Hematopoietic multipotent progenitor cell treated with erythropoietin and hydrocortisone succinate and interleukin-3 and kit ligand, for 4 days (in vitro differentiated cells): Measurements from ENCODE around the gene SPP1.
A peak's percentile ranks its signal among the peaks of the same experiment; 100 is the strongest.

Experiments used
- DNase-seq: peaks from one replicate; pipeline ENCODE4 v3.0.0-alpha.2; 2015

Gene SPP1

DNA sequence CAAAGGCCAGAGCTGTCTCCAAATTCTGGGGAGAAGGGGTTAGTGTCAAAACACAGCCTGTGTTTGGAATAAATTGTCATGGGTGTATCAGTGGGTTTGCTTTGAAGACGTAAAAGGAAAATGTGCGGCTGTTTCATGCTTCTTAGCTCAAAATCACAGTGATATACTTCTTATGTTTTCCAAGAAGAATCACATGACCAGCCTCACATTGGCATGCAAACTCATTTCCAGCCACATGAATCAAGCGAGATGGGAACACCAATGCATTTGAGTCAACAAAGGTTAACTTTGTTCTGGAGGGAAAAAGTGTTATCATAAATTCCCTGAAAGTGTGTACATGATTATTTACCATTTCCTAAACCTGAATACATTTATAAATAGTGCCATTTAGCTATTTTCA lies 19.0 kb upstream of the SPP1 start:
- DNase-seq: no peak

DNA sequence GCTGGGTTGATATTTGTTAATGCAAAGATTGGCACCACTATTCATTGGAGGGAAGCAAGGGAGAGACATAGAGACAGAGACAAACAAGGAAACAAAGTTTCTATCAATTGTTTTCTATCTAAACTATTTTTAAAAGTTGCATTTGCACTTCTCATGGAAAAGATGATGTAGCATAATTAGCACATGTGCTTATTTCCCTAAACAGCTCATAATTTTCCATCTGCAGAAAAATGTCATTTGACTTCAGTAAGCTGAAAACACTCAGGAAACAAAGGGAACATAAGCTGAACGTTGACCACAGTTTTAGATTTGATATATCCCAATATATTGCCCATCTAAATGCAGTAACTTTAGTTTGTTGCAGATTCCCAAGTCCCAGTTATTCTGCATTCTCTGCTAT lies 18.5 kb upstream of the SPP1 start:
- DNase-seq: no peak

DNA sequence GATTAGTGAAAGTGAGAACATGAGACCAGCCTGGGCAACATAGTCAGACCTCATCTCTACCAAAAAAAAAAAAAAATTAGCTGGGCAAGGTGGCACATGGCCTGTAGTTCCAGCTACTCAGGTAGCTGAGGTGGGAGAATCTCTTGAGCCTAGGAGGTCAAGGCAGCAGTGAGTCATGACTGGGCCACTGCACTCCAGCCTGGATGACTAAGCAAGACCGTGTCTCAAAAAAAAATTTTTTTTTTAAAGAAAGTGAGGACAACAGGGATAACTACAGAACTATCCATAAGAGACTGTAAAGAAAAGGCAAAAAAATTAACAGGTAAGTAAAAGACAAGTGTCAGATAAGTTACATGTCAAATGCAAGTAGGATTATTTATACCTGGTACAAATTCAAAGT lies 13.5 kb upstream of the SPP1 start:
- DNase-seq: no peak

DNA sequence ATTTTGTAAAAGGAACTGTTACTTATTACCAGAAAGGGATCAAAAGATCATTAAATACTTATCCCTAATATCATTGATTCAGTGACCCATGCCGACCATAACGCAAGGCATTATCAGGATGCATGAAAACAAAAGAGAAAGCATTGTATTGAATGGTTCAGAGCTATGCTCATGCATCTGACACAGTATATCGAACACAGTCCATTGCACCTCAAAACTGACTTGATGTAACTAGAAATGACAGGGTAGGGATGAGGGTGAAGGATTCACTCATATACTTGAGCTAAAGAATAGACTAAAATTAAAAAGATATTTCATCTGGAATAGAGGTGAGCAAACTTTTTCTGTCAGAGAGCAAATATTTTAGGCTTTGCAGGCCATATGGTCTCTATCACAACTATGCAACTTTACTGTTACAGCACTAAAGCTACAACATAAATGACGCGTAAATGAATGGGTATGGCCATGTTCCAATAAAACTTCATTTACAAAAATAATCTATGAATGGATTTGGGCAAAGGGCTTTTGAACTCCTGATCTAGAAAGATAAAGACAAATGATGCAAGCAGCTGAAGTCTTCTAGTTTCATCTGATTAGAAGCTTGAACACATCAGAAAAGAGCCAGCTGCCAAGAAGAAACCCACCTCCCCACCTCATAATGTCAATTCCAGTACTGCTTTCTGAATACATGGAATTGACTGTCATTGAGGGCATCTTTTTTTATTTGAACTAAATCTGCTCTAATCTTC lies 12.9 kb upstream of the SPP1 start:
- DNase-seq: peak; percentile 20

DNA sequence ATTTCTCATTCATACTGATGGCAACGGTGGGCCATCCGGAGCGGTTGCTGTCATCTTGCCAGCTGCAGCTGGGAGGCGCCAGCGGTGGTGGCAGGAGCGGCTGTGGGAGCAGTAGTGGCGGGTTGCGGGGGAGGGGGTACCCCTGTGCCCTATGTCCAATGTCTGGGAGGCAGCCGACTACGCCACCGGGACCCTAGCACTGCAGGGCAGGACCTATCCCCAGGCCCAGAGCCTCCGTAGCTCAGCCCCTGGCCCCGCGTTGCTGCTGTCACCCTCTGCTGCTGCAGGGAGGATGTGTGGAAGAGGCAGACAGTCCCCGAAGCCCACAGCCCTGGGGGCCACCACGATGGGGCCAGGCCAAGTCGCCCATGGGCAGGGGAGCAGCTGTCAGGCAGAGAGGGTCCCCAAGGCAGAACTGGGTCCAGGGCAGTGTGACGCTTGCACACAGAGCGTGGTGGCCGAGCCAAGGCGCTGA lies 10.0 kb upstream of the SPP1 start:
- no peak for DNase-seq

DNA sequence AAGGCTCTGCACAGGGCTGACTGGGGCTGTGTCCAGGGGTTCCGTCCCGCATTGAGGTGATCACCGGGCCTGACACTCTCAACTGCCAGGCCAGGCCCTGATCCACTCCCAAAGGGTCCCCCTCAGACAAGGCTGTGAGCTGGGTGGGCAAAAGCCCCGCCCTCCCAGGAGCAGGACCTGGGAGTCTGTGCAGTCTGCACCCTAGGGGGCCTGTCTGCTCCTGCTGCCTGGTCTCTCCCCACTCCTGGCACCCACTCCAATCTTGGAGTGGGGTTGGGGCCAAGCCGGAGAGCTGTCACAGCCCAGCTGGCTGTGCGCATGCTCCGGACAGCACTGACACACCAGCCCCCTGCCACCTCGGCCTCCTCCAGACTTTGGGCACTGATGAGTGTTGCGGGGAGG lies 9.4 kb upstream of the SPP1 start:
- no peak for DNase-seq

DNA sequence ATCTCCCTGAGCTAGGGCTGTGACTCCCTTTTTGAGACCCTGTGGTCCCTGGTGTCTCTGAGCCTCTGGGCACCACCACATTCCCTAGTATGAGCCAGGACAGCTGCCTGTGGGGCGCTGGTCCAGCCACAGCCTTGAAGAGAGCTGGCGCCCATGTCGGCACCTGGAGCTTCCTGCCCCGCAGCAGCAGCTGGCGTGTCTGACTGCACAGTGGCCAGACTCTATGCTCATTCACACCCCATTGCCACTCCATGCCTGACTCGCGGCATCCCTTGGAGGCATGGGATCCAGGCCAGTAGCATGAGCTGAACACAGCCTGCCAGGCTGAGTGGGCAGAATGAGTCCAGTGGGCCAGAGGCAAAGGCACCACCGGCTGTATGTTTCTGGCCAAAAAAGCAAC lies 8.3 kb upstream of the SPP1 start:
- DNase-seq: no peak

DNA sequence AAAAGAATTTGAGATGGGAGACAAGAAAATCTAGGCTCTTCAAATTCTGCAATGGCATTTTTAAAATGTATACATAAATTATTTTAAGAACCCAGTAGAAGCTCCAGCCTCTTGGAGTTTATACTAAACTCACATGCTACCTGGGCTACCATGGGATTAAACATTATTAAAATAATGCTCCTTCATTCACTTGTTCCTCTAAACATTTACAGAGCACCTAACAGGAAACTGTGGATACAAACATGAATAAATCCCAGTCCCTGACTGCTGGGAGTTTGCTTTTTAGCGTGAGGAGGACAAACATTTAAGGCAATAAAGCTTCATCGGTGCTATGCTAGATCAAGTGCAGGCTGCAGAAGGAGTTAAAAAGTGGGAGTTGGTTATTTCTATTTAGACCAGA lies 5.4 kb upstream of the SPP1 start:
- no peak for DNase-seq

DNA sequence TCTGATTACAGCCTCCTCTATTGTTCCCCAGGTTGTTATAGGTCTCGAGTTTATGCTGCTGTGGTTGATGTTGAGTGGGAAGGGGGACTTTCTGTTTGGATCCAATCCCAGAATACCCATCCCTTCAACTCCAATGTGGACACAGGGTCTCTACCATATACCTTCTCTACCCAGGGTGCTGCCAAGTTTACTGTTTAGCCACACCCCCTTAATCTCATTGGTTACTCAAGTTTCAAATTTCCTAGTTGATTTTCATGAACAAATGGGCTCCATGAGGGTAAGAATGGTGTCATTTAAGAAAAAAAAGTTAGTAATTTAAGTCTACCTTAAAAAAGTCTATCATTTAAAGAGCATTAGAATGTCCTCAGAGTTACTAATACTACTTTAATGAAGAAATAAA lies 3.6 kb upstream of the SPP1 start:
- DNase-seq: no peak

DNA sequence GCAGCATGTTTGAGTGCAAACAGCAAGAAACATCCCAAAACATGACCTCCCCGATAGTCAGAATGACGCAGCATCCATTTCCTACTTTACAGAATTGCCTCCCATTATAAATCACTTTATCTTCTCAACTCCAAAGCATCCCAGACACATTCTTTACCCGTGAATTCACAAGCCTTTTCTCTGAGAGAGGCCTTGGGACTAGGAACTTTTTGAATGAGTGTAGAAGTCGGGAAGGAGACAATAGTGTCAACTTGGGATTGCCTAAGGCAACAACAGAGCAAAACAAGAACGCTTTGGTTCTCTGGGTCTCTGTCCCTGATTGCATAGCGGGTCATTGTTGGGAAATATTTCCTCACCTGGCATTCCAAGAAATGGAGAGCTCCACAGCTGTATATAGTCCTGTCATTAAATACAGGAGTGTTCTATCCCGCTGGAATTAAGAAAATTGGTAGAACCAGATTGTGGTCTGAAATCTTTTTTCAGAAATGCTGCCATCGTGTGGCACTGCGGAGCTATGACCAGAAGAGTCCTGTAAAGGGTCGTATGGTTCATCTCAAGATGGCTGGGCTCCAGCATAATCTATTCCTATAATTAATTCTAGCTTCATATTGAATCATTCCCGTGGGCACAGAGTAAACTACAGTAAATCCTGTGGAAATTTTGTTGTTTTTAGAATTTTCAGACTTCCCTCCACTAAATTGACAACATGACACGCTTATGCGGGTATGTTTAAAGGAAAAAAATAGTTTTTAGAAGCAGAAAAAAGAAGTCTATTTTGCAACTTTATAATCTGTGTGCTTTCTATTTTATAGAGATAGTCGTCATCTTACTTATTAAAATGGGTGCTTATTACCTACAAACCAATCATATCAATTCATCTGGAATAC lies 2.0 kb upstream of the SPP1 start:
- DNase-seq: peak; percentile 79

DNA sequence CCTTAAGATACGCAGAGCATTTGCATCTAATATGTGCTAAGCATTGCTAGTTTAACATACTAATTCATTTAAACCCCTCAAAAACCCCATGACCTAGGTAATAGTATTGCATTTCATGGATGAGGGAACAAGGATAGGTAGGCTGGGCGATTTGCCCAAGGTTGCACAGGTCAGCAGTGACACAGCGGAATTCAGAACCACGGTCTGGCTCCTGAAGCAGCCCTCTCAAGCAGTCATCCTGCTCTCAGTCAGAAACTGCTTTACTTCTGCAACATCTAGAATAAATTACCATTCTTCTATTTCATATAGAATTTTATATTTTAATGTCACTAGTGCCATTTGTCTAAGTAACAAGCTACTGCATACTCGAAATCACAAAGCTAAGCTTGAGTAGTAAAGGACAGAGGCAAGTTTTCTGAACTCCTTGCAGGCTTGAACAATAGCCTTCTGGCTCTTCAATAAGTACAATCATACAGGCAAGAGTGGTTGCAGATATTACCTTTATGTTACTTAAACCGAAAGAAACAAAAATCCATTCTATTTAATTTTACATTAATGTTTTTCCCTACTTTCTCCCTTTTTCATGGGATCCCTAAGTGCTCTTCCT lies 555 bp upstream of the SPP1 start:
- peak; percentile 16 for DNase-seq

DNA sequence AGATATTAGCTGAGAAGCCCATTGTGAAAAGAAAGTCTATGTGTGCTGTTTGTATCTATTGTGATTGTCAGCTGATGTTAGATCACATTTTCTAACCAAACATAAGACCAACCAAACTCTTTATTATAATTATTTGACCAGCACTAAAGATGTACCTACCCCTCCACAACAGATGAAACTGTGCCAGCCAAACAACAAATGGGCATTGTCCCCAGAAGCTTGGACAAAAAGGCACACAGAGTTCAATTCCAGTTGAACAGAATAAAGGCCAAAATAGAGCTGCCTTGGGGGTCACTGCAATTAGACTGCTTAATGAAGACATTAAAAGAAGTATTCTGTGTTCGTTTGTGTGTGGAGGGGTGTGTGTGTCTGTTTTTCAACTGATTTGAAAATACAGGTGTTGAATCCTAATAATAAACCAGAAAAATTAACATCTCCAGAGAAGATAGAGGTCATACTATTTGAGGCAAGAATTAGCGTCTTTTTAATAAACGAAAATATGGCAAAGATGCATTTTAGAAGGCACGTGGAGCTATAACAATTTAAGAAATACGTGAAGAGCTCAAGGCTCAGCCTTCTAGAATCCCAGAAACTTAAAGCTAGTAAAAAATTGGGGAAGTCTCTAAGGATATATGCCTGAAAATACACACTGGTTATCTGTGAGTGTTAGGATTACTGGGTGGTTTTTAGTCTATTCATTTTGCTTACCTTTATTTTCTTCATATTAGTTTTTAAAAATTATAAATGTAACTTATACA lies 2.2 kb downstream of the SPP1 start:
- no peak for DNase-seq

DNA sequence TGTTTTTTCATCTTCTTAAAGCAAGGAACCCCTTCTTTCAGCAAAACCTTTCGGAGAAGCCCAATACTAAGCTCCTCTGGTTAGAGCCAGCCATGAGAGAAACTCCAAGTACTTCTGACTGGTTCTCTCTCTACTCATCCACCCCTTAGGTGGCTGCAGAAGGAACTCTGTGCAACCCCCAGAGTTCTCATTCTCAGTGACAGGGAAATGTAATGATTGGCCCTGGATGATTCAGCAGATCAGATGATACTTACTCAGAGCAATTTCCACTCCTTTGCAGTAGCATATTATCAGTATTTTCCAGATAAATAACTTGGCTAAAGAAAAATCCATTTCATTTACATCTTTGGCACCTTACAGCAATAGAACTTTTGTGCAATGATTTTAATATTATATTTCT lies 3.2 kb downstream of the SPP1 start:
- DNase-seq: peak; percentile 23

DNA sequence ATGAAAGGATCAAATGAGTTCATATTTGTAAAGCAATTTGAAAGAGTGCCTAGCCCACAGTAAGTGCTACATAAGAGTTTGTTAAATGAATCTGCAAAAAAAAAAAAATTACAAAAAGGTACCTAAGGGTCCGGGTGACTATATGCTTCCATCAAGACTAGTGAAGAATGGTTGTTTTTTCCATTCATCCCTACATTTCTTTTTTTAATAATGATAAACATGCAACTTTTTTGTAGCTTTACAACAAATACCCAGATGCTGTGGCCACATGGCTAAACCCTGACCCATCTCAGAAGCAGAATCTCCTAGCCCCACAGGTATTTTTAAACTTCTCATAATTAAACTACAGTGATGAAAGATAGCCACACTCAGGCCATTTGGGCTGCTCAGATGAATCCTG lies 4.3 kb downstream of the SPP1 start:
- no peak for DNase-seq

DNA sequence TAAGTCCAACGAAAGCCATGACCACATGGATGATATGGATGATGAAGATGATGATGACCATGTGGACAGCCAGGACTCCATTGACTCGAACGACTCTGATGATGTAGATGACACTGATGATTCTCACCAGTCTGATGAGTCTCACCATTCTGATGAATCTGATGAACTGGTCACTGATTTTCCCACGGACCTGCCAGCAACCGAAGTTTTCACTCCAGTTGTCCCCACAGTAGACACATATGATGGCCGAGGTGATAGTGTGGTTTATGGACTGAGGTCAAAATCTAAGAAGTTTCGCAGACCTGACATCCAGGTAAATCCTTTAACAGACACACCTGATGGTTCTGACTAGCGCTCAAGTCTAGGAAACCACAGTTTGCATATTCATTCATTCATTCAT lies 6.0 kb downstream of the SPP1 start:
- no peak for DNase-seq

DNA sequence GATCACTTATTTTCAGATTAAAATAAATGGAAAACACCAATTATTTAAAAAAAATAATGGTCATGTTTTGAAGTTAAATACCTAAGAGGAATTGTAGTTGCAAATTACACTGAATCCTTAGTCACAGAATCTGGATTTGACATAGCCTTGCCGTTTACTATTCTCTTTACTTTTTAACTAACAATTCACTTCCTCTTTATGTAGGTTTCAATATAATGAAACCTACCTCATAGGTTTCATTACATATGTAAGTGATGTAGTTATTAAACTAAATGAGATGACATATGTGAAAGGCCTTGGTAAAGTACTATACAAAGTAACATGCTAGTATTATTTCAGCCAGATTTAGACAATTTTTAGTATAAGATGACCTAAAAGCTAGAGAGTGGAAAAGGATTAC lies 6.5 kb downstream of the SPP1 start:
- no peak for DNase-seq

DNA sequence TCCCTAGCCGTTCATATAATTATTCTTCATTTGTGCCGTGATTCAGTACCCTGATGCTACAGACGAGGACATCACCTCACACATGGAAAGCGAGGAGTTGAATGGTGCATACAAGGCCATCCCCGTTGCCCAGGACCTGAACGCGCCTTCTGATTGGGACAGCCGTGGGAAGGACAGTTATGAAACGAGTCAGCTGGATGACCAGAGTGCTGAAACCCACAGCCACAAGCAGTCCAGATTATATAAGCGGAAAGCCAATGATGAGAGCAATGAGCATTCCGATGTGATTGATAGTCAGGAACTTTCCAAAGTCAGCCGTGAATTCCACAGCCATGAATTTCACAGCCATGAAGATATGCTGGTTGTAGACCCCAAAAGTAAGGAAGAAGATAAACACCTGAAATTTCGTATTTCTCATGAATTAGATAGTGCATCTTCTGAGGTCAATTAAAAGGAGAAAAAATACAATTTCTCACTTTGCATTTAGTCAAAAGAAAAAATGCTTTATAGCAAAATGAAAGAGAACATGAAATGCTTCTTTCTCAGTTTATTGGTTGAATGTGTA lies 7.0 kb downstream of the SPP1 start:
- DNase-seq: no peak

DNA sequence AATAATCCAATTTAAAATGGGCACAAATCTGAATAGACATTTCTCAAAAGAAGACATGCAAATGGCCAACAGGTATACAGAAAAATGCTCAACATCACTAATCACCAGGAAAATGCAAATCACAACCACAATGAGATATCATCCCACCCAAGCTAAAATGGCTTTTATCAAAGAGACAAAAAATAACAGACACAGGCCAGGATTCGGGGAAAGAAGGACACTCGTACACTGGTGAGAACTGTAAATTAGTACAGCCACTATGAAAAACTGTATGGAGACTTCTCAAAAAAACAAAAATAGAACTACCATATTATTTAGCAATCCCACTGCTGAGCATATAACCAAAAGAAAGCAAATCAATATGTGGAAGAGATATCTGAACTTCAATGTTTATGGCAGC lies 8.5 kb downstream of the SPP1 start:
- no peak for DNase-seq

DNA sequence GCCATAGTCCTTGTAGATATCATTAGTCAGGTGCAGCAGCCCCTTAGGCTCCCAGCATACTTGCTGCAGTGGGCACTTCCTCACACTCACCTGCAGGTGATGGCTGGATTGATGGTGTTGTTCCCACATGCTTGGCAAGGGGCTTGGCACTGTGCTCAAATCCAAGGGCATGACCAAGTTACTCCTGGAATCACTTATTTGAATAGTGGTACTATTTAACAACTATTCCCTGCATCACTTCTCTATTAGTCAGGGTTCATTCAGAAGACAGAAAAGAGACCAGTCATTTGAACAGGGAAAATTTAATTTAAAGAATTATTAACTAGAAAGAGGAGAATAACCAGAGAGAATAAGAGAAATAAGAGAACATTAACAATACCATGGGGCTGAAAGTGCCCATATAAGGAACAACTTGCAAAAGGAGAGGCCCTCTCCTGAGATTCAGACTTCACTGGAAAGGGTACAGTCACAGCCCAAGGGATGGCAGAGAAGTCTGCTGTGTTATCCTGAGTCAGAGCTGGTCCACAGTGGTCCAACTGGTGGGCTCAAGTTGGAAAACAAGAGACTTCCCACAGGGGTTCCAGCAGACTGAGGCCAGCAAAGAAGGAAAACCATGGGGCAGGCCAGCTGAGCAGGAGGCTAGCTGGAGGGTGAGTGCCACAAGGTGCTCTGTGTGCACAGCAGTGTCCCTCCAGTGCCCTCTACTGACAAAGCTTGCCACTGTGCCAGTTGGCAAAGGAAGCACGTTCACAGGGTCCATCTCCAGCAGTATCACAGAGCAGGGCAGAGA lies 9.8 kb downstream of the SPP1 start:
- peak; percentile 82 for DNase-seq

DNA sequence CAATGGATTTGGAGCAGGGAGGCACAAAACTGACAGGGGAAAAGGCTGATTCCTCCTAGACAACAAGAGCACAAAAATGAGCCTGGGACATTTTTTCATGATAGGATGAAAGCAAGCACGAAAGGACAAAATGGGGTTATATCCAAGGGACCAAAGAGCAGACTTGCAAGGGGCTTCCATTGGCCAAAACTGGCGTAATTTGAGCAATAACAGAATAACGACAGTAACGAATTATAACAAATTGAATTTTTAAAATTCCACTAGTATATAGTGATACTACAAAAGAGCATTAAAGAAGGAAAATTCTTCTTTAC lies 10.3 kb downstream of the SPP1 start:
- DNase-seq: no peak

DNA sequence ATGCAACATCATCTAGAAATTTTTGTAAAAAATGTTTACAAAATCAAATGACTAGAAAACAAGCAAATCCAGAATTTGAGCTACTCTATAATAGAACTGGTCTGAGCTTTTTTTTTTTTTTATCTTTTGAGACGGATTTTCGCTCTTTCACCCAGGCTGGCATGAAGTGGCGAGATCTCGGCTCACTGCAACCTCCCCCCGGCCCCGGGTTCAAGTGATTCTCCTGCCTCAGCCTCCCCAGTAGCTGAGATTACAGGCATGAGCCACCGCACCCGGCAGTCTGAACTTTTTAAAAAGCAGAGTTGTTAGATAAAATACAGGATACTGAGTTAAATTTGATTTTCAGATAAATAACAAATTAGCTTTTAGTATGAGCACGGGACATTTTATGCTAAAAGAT lies 11.0 kb downstream of the SPP1 start:
- no peak for DNase-seq

DNA sequence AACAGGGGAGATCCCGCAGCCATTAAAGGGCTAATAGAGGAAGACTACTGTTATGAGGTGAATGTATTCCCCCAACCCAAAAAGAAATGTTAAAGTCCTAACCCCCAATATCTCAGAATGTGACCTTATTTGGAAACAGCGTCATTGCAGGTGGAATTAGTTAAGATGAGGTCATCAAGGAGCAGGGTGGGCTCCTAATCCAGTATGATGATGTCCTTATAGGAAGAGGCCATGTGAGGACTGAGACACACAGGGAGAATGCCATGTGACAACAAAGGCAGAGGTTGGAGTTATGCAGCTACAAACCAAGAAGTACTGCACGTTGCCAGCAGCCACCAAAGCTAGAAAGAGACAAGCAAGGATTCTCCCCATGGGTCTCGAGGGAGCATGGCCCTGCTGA lies 14.3 kb downstream of the SPP1 start:
- no peak for DNase-seq
